Stimulated activated CD8-positive, alpha-beta memory T cell treated with anti-CD3 and anti-CD28 coated beads, Interleukin-4, amount 100 ng/mL, for 24 hours (primary cell): ENCODE measurements around the gene EPHA4.

Experiments used
- DNase-seq: peaks from one replicate; pipeline ENCODE4 v3.0.0-alpha.2; 2020; ENCODE audit warnings: low read depth

Gene EPHA4

DNA sequence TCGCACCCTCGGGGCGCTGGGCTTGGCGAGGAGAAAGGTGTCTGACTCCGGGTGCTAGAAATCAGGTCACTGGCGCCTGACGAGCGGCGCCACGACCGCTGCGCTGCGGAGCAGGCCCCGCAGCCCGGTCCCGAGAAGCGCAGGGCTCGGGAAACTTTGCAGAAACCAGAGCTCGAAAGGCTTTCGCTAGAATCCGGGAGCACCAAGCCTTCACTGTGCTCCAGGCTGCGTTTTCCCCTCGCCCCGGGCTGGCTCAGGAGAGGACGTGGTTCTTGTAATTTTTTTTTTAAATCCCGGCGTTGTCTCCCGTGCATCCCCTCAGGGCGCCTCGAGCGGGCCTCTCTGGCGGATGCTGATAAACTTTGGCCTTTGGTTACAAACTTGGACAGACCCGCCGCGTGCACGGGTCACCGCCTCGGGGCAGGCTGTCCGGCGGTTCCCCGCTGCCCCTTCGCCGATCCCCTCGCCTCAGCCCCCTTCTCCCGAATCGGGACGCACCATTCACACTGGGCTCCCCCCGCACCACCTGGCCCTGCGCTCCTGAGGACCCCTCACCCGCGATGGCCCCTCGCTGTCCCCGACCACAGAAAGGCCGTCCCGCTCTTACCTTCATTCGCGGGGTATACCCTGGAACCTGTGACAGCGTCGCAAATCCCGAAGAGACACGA lies 419 bp downstream of the EPHA4 start:
- no peak for DNase-seq

GRCh38 chr2:221571025-221571550 lies 1.0 kb downstream of the EPHA4 start:
- DNase-seq, result no peak

GRCh38 chr2:221570321-221570935 lies 1.7 kb downstream of the EPHA4 start:
- no peak for DNase-seq

DNA sequence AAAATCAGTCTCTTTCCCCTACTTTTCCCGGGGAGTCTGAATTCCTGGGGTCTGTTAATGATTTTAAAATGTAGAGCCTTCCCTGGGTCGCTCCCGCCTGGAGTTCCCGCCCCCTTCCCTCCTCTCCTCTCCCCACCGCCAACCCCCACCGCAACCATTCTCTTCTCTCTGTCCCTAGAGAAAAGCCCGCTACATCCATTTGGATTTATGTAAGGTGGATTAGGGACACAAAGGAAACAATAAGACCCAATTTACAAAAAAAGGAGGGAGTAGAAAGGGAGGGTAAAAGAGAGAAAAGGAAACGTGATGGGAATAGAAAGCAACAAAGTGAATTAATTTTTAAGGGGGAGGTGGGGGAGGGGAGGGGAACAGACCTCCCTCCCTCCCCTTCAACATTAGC lies 2.2 kb downstream of the EPHA4 start:
- DNase-seq, result no peak

DNA sequence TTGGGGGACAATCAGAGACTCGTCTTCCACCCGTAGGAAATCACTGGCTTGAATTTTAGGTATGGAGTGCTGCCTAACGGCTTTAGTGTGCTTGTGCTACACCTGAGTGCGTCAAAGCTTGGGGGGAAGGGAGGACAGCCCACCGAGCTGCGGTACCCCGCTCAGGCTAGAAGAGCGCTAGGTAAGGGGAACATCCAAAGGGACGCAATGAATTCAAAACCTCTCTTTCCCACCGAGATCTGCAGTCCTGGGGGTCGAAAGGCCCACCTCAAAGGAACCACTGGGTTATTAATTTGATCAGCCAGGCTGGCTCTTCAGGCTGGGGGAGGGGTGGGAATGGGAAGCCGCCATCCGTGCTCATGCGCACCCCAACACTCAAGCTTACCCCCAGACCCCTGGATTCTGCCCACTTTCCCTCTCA lies 2.7 kb downstream of the EPHA4 start:
- no peak for DNase-seq

GRCh38 chr2:221568299-221568698 lies 3.8 kb downstream of the EPHA4 start:
- DNase-seq, result no peak

DNA sequence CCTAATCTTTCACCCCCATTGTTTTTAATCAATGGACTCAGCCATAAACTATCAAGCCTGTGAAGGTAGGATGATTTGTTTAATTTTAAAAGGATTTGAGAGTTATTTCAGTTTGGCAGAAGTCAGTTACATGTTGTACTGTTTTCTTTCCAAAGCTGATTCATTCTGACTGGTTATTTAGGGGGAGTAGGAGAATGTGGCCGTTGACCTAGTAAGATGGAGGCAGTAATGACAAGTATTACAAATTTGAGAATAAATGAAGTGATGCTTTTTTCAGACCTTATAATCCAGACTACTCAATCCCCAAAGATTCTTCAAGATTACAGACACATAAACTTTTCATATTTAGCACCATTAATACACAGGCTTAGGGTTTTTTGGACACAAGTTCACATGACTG lies 4.3 kb downstream of the EPHA4 start:
- no peak for DNase-seq

DNA sequence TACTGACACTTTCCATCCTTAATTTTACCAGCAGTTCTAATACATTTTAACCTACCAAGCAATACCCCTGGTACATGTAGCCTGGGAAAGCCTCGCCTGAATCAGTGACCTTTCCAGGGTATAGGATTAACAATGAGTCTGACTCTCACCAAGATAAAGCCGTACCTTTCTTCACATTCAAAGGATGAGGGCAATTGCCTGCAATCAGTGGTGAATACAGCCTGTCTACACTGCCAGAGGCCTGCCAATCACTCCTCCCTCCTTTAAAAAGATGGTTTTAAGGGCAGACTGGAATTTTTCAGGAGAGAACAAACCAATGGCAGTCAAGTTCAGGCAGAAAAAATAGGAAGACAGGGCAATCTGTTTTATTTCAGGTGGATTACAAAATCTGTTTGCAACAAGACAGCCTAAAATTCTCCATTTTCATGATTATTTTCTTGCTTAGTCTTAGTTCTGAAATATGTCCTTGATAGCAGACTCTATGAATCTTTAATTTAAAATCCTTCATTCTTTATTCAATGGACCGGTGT lies 4.8 kb downstream of the EPHA4 start:
- DNase-seq, result no peak

DNA sequence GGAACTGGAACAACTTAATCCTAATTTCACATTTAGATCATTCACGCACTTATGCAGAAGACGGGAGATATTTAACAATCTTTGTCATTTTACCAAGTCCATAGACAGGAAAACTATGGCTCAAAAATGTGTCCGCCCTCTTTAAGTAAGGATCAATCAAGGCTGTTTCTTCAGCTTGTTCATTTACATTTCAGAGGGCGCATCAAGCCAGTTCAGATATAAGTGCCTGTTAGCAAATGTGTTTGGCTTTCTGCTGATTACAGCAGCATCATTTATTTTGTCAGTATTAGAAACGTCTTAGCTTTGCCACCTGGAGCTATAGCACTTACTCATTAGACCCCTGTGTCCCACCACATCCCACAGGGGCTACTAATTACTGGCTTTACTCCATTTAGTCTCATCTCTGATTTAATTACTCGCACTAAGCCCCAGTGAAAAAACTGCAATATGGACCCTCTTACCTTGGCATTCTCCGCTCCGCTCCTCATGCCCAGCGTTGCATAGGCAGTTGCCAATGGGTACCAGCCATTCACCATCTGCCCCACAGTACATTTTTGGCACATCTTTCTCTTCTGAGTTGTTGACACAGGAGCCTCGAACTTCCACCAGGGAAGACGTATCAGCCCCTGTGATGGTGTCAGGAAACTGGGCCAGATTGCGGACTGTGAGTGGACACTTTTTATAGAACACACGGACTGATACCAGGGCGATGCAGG lies 8.7 kb downstream of the EPHA4 start:
- DNase-seq, result no peak

DNA sequence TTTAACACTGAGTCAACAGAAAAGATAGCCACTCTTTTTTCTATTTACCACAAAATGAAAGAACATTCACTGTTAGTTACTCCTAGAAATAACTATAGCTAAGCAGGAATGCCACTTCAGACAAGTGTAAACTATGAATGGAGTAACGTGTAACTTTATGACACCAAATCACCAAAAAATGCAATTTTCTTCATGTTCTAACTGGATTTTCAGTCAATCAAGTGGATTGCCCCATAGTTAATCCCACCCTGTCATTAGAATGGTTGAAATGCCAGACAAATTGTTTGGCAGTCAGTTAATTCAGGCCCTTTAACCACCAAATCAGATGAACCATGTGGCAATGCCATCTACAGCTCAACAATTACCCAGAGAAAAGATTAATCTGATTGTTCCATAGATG lies 9.9 kb downstream of the EPHA4 start:
- no peak for DNase-seq

DNA sequence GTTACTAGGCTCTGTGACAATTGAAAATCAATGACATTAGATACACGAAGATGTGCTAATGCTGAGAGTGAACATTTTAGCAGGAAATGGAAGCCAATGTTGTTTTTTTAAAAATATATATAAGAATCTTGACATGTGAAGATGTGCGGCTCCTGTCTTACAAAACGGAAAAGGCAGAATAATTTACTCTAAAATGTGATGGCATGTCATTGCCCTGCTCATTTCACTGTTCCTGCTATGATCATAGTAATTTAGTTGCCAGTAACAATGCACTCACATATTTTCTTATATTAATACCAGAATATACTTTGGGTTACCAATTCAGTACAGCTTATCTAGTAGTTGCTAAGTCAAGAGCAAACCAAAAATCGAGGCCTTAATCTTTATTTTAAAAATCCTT lies 10.3 kb downstream of the EPHA4 start:
- DNase-seq, result no peak

GRCh38 chr2:221559991-221560390 lies 12.1 kb downstream of the EPHA4 start:
- DNase-seq, result no peak

- no peak for DNase-seq
Measured at GRCh38 chr2:221558107-221558506, 14.0 kb downstream of the EPHA4 start.

DNA sequence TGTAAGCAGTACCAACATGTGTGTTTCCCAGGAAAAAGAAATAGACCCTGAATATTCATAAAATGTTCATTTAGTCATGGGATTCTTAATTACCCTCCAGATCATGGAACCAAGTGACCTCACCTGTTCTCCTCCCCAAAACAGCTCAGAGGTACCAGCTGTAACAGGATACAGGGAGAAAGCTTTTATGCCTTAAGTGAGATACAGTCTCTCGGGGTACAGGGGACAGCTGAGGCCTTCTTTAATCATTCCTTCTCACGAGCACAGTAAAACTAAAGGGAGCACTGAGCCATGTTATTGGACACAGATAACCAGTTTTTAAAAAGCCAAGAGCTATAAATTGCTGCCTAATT lies 16.6 kb downstream of the EPHA4 start:
- no peak for DNase-seq

DNA sequence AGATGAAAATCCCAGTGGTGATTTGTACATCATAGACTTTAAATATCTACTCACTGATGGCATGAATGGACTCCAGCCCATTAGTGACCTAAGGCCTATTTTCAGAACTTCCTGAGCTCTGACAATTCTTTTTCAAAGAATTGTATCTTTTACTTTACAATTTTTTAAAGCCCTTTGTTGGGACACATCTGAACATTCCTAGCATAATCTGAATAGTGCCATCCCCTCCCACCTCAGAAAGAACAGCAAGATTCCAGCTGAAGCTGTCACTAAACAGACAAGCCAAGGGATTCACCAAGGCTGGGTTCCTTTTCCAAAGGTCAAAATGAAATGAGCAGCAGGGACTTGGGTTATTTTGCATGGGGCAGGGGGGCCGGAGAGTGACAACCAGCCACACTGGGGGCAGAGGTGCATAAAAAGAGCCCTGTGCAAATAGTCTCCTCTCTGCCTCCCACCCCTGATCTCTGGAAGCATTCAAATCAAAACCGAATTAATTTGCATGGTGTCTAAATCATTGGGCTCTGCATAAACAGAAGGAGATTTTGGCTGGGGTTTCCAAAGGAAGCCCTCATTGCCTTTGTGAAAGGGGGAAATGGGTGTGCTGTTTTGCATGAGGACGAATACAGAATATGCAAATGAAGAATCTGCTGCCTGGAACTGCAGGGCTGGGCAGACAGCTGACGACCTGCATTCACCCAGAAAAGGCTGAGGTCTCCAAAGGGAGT lies 17.2 kb downstream of the EPHA4 start:
- no peak for DNase-seq

DNA sequence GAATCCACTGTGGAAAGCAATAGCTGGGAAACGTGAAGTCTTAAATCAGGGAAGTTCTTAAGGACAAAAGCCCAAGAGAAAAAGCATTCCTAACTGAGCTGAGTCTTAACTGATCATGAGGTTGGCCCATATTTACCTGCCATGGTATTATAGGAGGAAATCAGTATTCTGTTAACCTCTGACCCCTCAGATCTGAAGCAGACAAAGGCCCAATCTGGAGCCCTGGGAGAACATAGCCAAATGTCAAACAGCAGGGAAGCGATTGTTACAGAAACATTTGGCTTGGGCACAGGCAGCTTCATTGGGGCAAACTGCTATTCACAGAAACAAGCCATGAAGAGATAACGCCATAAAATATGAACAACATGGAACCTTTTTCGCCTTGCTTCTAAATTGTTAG lies 18.8 kb downstream of the EPHA4 start:
- no peak for DNase-seq

- DNase-seq, result no peak
Measured at GRCh38 chr2:221552291-221552690, 19.8 kb downstream of the EPHA4 start.

- DNase-seq, result no peak
Measured at GRCh38 chr2:221551864-221552263, 20.2 kb downstream of the EPHA4 start.

GRCh38 chr2:221549143-221549542 lies 23.0 kb downstream of the EPHA4 start:
- no peak for DNase-seq

DNA sequence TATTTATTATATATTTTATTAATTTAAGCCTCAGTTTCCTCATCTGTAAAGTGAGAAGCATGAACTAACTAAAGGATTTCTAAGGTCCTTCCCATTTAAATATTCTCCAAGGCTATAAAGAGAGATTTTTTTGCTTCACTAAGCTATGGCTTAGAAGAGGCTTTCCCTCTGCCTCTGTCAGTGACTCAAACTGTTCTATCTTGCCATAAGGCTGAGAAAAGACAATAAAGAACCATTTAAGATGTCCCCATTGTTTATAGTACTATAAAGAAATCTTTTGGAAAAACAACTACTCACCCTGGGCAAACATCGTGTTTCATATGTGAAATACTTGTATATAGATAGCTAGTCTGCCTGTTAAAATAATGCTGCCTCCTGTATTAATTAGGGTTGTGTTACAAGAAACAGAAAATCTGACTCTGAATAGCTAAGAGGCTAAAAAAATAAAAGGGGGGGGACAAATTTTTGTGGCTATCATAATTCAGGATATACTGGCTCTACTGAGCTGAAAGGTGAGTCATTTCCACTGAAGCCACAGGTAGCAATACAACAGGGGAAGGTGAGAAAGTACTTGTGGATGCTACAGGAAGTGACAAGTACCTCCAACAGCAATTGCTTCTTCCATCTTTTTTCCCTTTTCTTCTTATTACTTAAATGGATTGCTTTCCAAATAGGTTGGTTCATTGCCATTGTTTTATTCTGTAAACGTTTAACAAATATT lies 25.4 kb downstream of the EPHA4 start:
- no peak for DNase-seq

- DNase-seq, result no peak
Measured at GRCh38 chr2:221541131-221541735, 30.9 kb downstream of the EPHA4 start.
